Jurkat, Clone E6-1 (cell line): Measurements from ENCODE around the gene NFATC3.

ENCODE experiments used
- DNase-seq: peaks from one replicate; pipeline ENCODE4 v3.0.0-alpha.2; 2011; ENCODE audit warnings: low read depth, low spot score
- H3K4me3 ChIP-seq: 2 replicates; pipeline ENCODE4 v1.5.1; 2011; ENCODE audit warnings: mild to moderate bottlenecking, low read length, control low read depth, moderate library complexity

NFATC3 gene

GRCh38 chr16:68235108-68235886, 150.1 kb downstream of the NFATC3 start:
- no peak for DNase-seq
- H3K4me3 ChIP-seq = no peak overlapping the region

- no peak for DNase-seq
- no peak within 1 kb of the TSS for H3K4me3 ChIP-seq
Observed at GRCh38 chr16:68235887-68236136, 150.6 kb downstream of the NFATC3 start, which contains the start of gene ESRP2. Gene ESRP2, minus strand, starts transcription at chr16:68236127. Its CDS starts 82 bp downstream, at chr16:68236045.

- H3K4me3 ChIP-seq = no peak overlapping the region
- DNase-seq = no peak
Observed at GRCh38 chr16:68236137-68236825, 151.1 kb downstream of the NFATC3 start.

- no peak overlapping the region for H3K4me3 ChIP-seq
Observed at GRCh38 chr16:68236826-68237242, 151.7 kb downstream of the NFATC3 start.

GRCh38 chr16:68237243-68238028, 152.3 kb downstream of the NFATC3 start:
- no peak for DNase-seq
- H3K4me3 ChIP-seq = no peak overlapping the region

More at GRCh38 chr16:68236826-68237242, 151.7 kb downstream of the NFATC3 start:
- no peak for DNase-seq

GRCh38 chr16:68238029-68238345, 152.8 kb downstream of the NFATC3 start:
- DNase-seq = no peak
- H3K4me3 ChIP-seq = no peak overlapping the region

- DNase-seq = no peak
Observed at GRCh38 chr16:68242085-68242484, 156.9 kb downstream of the NFATC3 start.

GRCh38 chr16:68242926-68243858, 158.0 kb downstream of the NFATC3 start:
- no peak overlapping the region for H3K4me3 ChIP-seq
- no peak for DNase-seq

More at GRCh38 chr16:68242085-68242484, 156.9 kb downstream of the NFATC3 start:
- no peak overlapping the region for H3K4me3 ChIP-seq

- no peak for DNase-seq
- peak overlapping the region; percentile 89 for H3K4me3 ChIP-seq
Observed at GRCh38 chr16:68244481-68244902, 159.3 kb downstream of the NFATC3 start.

GRCh38 chr16:68244903-68245853, 160.0 kb downstream of the NFATC3 start, which contains the start of gene PLA2G15:
Gene PLA2G15, plus strand, starts transcription at chr16:68245373. Its CDS starts 54 bp downstream, at chr16:68245427.
- H3K4me3 ChIP-seq = peak within 1 kb of the TSS; percentile 89
- peak; percentile 90 for DNase-seq

- peak overlapping the region; percentile 89 for H3K4me3 ChIP-seq
- DNase-seq = no peak
Observed at GRCh38 chr16:68246121-68246520, 161.0 kb downstream of the NFATC3 start.

GRCh38 chr16:68246666-68247065, 161.5 kb downstream of the NFATC3 start:
- H3K4me3 ChIP-seq = no peak overlapping the region
- no peak for DNase-seq

- no peak for DNase-seq
- no peak overlapping the region for H3K4me3 ChIP-seq
Observed at GRCh38 chr16:68247400-68247799, 162.2 kb downstream of the NFATC3 start.

GRCh38 chr16:68247932-68248331, 162.8 kb downstream of the NFATC3 start:
- DNase-seq = no peak
- no peak overlapping the region for H3K4me3 ChIP-seq

GRCh38 chr16:68249371-68249770, 164.2 kb downstream of the NFATC3 start:
- H3K4me3 ChIP-seq = no peak overlapping the region
- DNase-seq = no peak

GRCh38 chr16:68250951-68251350, 165.8 kb downstream of the NFATC3 start:
- no peak overlapping the region for H3K4me3 ChIP-seq
- no peak for DNase-seq

- H3K4me3 ChIP-seq = no peak overlapping the region
Observed at GRCh38 chr16:68251832-68252231, 166.7 kb downstream of the NFATC3 start.

GRCh38 chr16:68252383-68252782, 167.2 kb downstream of the NFATC3 start:
- no peak overlapping the region for H3K4me3 ChIP-seq
- DNase-seq = no peak

More at GRCh38 chr16:68251832-68252231, 166.7 kb downstream of the NFATC3 start:
- no peak for DNase-seq
